Central memory CD8-positive, alpha-beta T cell (primary cell): ENCODE results near the gene MDC1.
A peak's percentile ranks its signal among the peaks of the same experiment; 100 is the strongest.
"Not testable (repeated sequence)": the region's sequence is repeated elsewhere in the genome, so short reads cannot be mapped to it uniquely, and the experiment has no call there.

Experiments used
- ATAC-seq: fragments of 150-1000 bp; cut with Tn5 transposase; replicated peaks from 2 replicates; pipeline ENCODE4 v1.10.0; 2022; ENCODE audit warnings: mild to moderate bottlenecking, moderate FRiP score, moderate number of reproducible peaks; ENCODE audit not compliant: poor library complexity, severe bottlenecking; ENCODE audit errors: extremely low read depth
- DNase-seq, 2 donors: peaks; one replicate each; pipeline ENCODE4 v3.0.0; 2021; ENCODE audit warnings: low spot score in 2 of 2
- H3K27ac Mint-ChIP-seq: one replicate; pipeline ENCODE4 v1.8.0; 2022; ENCODE audit warnings: low read depth, mild to moderate bottlenecking, moderate library complexity, mixed read lengths
- H3K27me3 Mint-ChIP-seq: one replicate; pipeline ENCODE4 v1.8.0; 2022; ENCODE audit warnings: mixed read lengths
- H3K36me3 Mint-ChIP-seq: one replicate; pipeline ENCODE4 v1.8.0; 2022; ENCODE audit warnings: mild to moderate bottlenecking, moderate library complexity, mixed read lengths; ENCODE audit not compliant: insufficient read depth
- H3K4me1 Mint-ChIP-seq: one replicate; pipeline ENCODE4 v1.8.0; 2022; ENCODE audit warnings: mixed read lengths
- H3K4me3 Mint-ChIP-seq: one replicate; pipeline ENCODE4 v1.8.0; 2022; ENCODE audit warnings: mild to moderate bottlenecking, moderate library complexity, mixed read lengths
- H3K9me3 Mint-ChIP-seq: one replicate; pipeline ENCODE4 v1.8.0; 2022; ENCODE audit warnings: mixed read lengths

The MDC1 gene

DNA sequence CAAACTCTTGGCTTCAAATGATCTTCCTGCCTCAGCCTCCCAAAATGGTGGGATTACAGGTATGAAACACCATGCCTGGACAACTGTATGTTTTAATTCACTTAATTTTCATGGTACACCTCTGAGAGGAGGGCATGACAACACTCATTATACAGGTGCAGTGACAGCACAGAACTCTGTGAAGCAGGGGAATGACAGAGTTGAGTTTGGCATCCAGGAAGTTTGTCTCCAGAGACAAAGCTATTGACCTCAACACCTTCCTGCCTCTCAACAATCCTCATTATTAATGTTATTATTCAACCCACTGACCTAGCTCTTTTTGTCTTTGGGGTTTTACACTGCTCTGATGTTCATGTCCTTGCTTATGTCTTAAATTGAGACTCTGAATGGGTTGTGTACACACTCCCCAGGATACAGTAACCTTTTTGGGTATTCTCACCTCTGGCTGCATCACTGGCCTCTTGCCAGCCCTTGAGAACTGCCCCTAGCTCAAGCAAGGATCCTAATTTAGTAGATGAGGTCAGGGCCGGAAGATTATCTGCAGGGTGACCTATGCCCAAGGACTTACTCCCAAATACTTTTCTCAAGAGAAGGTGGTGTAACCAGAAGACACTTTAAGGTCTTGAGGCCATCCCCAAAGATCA lies 40.3 kb upstream of the MDC1 start:
- Mint-ChIP-seq H3K9me3 (no peaks in the 10 kb centered on the region), H3K27ac (no peak overlapping the region), H3K4me3 (no peak overlapping the region), H3K36me3 (no peaks in the 10 kb centered on the region), H3K27me3 (no peaks in the 10 kb centered on the region), H3K4me1 (no peaks in the 10 kb centered on the region)
- DNase-seq, result no peak
- ATAC-seq, result no peak

DNA sequence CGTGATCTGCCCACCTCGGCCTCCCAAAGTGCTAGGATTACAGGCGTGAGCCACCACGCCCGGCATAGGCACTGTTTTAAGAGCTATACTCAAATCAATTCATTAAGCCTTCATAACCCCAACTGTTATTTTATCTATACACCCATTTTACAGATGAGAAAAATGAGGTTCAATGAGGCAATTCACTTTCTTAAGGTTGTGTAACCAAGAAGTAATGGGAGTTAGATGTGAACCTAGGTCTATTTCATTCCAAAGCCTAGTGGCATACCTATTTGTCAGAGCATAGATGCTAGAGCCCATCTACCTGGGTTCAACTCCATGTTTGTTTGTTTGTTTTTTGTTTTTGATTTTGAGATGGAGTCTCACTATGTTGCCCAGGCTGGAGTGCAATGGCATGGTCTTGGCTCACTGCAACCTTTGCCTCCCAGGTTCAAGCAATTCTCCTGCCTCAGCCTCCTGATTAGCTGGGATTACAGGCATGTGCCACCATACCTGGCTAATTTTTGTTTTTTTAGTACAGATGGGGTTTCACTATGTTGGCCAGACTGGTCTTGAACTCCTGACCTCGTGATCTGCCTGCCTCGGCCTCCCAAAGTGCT lies 39.4 kb upstream of the MDC1 start:
- H3K36me3 Mint-ChIP-seq, H3K4me1 Mint-ChIP-seq, H3K27me3 Mint-ChIP-seq, H3K9me3 Mint-ChIP-seq, DNase-seq, H3K4me3 Mint-ChIP-seq, ATAC-seq, H3K27ac Mint-ChIP-seq: not testable (repeated sequence)

DNA sequence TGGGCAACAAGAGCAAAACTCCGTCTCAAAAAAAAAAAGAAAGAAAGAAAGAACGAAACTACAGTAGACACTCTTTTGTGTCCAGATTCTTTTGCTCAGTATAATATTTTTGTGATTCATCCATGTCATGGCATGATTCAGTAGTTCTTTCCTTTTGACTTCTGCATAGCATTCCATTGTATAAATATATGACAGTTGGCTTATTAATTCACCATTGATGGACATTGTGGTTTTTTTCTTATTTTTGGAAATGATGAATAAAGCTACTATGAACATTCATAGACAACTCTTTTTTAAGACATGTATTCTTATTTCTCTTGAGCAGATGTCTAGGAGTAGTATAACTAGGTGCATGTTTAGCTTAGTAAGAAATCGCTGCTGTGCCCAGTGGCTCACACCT lies 37.5 kb upstream of the MDC1 start:
- Mint-ChIP-seq H3K4me1 (no peaks in the 10 kb centered on the region), H3K9me3 (no peaks in the 10 kb centered on the region), H3K36me3 (no peaks in the 10 kb centered on the region), H3K4me3 (no peak overlapping the region), H3K27ac (no peak overlapping the region), H3K27me3 (no peaks in the 10 kb centered on the region)
- DNase-seq (no peak), ATAC-seq (no peak)

DNA sequence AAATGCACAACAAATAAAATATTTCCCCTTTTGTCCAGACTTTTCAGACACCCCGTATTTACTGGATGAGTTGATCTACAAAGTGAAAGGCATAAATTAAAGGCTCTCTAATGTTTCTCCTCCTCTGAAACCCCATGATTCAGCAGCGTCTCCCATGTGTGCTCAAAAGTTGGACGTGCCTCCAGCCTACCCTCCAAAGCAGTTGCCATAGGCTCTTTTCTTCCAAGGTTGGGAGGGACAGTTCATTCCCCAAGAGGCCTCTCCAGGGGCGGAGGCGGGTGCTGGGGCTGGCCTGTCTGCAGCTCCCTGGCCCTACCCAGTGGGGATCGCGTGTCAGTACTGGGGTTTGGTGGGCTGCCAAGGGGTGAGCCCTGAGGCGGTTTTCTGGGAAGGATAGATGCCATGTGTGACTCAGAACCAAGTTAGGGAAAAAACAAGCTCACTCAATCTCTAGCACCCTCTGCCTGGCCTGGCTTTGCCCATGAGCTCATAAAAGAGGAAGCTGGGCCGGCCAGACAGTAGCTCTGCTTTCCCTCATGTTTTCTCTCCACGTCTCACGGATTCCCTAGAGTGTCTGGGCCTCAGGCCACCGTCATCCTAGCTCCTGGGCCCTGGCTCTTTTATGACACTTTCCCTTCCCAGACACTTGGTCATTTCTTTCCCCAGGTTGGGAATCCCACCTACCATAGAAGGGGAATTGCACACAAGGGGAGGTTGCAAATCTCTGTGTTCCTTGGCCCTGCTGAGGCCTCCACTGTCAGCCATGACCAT lies 35.3 kb upstream of the MDC1 start:
- DNase-seq (no peak), ATAC-seq (no peak)
- no peak overlapping the region for H3K4me3 Mint-ChIP-seq
- H3K27me3 Mint-ChIP-seq, result no peaks in the 10 kb centered on the region
- no peak overlapping the region for H3K27ac Mint-ChIP-seq
- no peaks in the 10 kb centered on the region for H3K9me3 Mint-ChIP-seq
- H3K36me3 Mint-ChIP-seq, result no peaks in the 10 kb centered on the region
- no peaks in the 10 kb centered on the region for H3K4me1 Mint-ChIP-seq

DNA sequence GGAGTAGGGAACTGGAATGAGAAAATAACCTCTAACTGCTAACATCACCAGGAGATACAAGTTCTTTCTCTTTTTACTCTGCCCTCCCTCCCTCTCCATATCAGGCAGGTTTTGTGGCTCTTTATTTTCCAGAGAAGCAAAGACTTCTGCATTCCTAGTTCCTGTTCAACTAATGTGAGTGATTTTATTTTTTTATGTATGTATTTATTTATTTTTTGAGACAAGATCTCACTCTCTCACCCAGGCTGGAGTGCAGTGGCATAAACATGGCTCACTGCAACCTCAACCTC lies 33.2 kb upstream of the MDC1 start:
- Mint-ChIP-seq H3K27ac (no peak overlapping the region), H3K9me3 (no peaks in the 10 kb centered on the region)

DNA sequence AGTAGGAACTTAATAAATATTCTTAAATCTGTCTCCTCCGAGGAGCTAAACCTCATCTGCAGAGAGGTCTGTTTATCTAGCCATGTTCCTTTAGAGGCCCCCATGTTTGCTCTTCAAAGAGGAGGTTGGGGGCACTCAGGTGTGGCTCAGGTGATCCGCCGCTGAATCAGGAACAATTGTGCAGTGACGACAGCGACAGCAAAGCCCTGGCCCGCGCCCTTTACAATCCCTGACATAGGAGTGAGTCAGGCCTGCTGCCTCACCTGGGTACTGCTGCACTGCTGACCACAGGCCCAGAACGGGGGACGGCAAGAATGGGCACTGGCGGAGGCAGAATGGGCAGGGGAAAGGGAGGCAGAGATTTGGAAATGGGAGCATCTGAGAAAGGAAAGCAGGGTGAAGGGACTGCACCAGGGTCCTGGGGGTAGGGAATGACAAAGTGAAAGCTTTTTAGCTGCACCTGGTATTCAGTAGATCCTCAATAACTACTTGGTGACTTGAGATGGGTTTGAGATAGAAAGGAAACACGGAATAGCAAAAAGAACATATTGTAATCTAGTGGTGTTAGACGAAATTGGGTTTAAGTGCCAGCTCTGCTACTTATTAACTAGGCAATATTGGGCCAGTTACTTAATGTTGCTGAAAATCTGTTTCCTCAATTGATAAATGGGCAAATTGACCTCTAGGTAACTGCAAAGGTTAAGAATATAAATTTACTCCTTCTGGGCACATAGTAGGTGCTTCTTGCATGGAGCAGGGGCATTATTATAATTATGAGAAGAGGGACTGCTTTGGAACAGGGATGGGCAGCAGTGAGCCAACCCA lies 32.7 kb upstream of the MDC1 start:
- Mint-ChIP-seq H3K36me3 (peaks cover 4% of the 10 kb centered on the region), H3K9me3 (no peaks in the 10 kb centered on the region), H3K27ac (no peak overlapping the region), H3K27me3 (no peaks in the 10 kb centered on the region), H3K4me1 (no peaks in the 10 kb centered on the region), H3K4me3 (no peak overlapping the region)
- DNase-seq (no peak), ATAC-seq (no peak)

More for the DNA sequence above, 33.2 kb upstream of the MDC1 start:
- Mint-ChIP-seq H3K36me3 (no peaks in the 10 kb centered on the region), H3K4me3 (no peak overlapping the region), H3K27me3 (no peaks in the 10 kb centered on the region), H3K4me1 (no peaks in the 10 kb centered on the region)
- ATAC-seq (no peak), DNase-seq (no peak)

DNA sequence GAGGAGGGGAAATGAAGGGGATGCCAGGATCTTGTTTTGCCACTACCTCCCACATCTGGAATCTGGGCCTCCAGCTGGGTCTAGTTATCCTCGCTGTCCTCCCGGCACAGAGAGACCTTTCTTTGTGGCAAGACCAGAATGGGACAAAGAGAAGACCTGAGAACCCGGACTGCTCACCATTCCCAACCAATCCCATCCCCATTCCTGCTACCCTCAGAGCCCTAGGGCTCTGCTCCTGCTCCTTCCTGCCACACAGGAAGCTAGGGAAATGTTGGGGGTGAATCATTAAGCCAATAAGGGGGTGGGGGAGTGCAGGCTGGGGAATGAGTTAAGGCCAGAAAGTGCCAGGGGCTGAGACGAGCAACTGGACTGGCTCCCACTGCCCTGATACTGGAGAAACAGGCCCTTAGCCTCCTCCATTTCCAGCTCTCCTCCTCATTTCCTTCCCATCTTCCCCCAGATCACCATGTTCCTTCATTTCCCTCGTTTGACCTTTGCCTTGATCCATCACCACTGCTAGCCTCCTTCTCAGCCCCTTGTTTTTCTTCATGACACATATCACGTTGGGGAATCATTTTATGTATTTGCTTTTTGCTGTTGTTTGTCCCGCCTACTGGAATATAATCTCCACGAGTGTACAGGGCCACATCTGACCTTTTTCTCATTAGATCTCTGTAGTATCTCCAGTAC lies 31.9 kb upstream of the MDC1 start:
- no peaks in the 10 kb centered on the region for H3K27me3 Mint-ChIP-seq
- H3K36me3 Mint-ChIP-seq, result peaks cover 7% of the 10 kb centered on the region
- H3K4me1 Mint-ChIP-seq, result peaks cover under 1% of the 10 kb centered on the region
- ATAC-seq (no peak), DNase-seq (no peak)
- no peak overlapping the region for H3K27ac Mint-ChIP-seq
- no peaks in the 10 kb centered on the region for H3K9me3 Mint-ChIP-seq
- no peak overlapping the region for H3K4me3 Mint-ChIP-seq

DNA sequence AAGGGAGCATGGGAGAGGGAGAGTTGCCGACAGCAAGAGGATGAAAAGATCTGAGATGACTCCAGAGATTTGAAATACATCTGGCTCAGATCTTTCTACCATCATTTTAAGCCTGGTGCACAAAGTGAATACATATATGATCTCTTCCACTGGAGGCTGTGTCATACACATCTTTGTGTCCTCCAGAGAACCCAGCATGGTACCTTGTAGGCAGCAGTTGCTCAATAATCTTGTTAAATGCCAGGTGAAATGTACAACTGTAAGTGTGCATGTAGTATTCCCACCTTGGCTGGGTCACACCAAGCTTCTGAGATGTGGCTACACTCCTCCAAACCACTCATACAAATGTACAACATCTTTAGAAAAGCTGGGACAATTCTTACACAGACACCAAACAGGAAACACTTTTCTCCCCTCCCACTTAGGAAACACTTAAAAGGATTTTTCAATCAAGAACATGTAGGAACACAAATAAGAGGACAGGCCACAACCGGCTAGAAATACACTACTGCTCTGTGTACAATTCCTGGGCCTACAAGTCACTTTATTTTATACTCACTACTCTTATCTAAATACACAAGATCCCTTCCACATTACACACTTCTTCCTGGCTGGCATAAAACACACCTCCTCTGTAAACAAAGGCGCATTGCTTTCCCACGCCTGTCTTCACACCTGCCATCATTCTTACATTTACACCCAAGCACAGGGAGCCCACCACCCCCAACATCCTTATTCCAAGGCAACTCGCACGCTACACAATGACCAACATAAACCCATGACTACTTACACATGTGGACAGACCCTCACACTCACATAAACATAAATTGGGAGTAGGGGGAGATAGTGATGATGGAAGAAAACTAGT lies 31.1 kb upstream of the MDC1 start:
- DNase-seq (no peak), ATAC-seq (no peak)
- H3K4me1 Mint-ChIP-seq, result peaks cover 9% of the 10 kb centered on the region
- H3K9me3 Mint-ChIP-seq, result no peaks in the 10 kb centered on the region
- H3K27me3 Mint-ChIP-seq, result no peaks in the 10 kb centered on the region
- peaks cover 11% of the 10 kb centered on the region for H3K36me3 Mint-ChIP-seq
- no peak overlapping the region for H3K4me3 Mint-ChIP-seq
- no peak overlapping the region for H3K27ac Mint-ChIP-seq

DNA sequence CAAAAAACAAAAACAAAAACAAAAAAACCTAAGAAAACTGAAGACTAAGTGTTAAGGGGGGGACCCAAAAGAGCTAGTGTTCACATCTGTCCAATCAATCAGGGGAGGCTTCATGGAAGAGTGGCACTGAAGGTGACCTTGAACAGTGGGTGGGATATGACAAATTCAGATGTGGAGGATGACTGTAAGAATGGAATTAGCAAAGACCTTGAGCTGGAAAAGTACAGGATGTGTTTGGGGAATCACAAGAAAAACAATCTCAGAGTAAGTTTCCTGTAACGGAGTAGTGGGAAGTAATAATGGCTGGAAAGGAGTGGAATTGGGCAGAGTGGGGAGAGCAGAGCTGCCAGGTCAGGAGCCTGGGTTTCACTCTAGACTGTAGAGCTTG lies 30.2 kb upstream of the MDC1 start:
- no peak for DNase-seq
- Mint-ChIP-seq H3K4me3 (no peak overlapping the region), H3K27ac (no peak overlapping the region)

DNA sequence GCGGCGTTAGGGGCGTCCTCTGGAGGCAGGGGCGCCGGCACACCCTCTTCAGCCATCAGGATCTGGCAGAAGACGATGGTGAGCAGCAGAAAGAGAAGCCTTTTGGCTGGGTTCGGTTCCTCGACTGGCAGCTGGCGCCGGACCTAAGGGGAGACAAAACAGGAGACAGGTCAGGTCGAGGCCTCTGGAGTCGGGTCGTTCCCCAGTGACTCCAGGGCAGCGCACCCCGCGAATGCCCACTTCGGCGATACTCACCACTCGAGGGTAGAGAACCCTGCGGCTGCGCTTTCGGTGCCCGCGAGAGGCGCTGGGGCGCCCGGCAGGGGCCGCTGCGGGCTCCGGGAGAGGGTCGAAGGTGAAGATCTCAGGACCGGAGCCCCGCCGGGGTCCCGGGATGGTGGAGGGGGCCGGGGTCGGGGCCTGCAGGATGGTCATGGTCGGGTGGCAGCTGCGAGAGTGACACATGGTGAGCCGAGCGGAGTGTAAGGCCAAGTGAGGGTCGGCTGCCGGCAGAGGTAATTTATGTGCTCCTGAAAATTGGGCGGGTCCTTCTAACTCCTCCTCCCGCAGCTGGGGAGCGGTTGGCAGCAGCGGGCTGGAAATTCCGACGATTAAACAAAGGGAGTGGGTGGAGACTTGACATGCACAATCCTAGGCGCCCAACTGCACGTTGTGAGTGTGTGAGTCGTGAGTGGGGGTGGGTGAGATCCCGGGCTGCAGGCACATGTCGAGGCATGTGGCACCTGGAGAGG lies 27.1 kb upstream of the MDC1 start, which contains the start of gene IER3:
Gene IER3, minus strand, starts transcription at position 494 of the 752 bp plus-strand sequence. Its CDS starts 29 bp downstream, at position 465.
- DNase-seq, result peak; percentile 45 to 51
- H3K27ac Mint-ChIP-seq, result peak within 1 kb of the TSS; percentile 95
- peaks cover 39% of the 10 kb centered on the region for H3K36me3 Mint-ChIP-seq
- peak within 1 kb of the TSS; percentile 91 for H3K4me3 Mint-ChIP-seq
- H3K27me3 Mint-ChIP-seq, result no peaks in the 10 kb centered on the region
- peak; percentile 45 for ATAC-seq
- H3K4me1 Mint-ChIP-seq, result peaks cover 35% of the 10 kb centered on the region
- no peaks in the 10 kb centered on the region for H3K9me3 Mint-ChIP-seq

More for the DNA sequence above, 30.2 kb upstream of the MDC1 start:
- Mint-ChIP-seq H3K9me3 (no peaks in the 10 kb centered on the region), H3K4me1 (peaks cover 14% of the 10 kb centered on the region), H3K36me3 (peaks cover 13% of the 10 kb centered on the region), H3K27me3 (no peaks in the 10 kb centered on the region)
- ATAC-seq, result no peak
